Tibial nerve (tissue), 4 donors: ENCODE data around the gene KIT. TPM values are rescaled to one million over a fixed set of nuclear protein-coding genes. Genes with fewer than 3 reads are reported as not detected.

Source experiments
- DNase-seq, 2 donors: peaks; one replicate each; pipeline ENCODE4 v3.0.0-alpha.2; 2019; ENCODE audit warnings: low spot score in 2 of 2
- H3K27ac ChIP-seq, 4 donors: fragments of 200-600 bp; sonication (generic) in 3 of 4; one replicate each; pipeline ENCODE4 v1.5.1; 2017 to 2019; ENCODE audit warnings: mild to moderate bottlenecking in 1 of 4
- H3K27me3 ChIP-seq, 2 donors: fragments of 200-600 bp; sonication (generic) in 1 of 2; one replicate each; pipeline versions ENCODE4 v1.5.1 to v1.6.0; 2017 to 2019
- H3K36me3 ChIP-seq, 3 donors: fragments of 200-600 bp; sonication (generic); one replicate each; pipeline ENCODE4 v1.5.1; 2018 to 2019
- H3K4me1 ChIP-seq, 4 donors: fragments of 200-600 bp; sonication (generic) in 3 of 4; one replicate each; pipeline ENCODE4 v1.5.1; 2017 to 2019
- H3K4me3 ChIP-seq, 4 donors: fragments of 200-600 bp; sonication (generic) in 3 of 4; one replicate each; pipeline ENCODE4 v1.5.1; 2017 to 2019; ENCODE audit warnings: mild to moderate bottlenecking in 1 of 4, moderate library complexity in 1 of 4
- H3K9me3 ChIP-seq, 4 donors: fragments of 200-600 bp; sonication (generic) in 3 of 4; one replicate each; pipeline ENCODE4 v1.5.1; 2017 to 2019
- CTCF ChIP-seq, 5 experiments: fragments of 200-600 bp in 3 of 5; fragments of 450-650 bp in 2 of 5; sonication (generic) in 3 of 5; IDR thresholded peaks; one replicate each; pipeline ENCODE4 v1.5.1; 2016 to 2019; ENCODE audit warnings: antibody characterized with exemption in 5 of 5, mild to moderate bottlenecking in 3 of 5, moderate library complexity in 2 of 5
- EP300 ChIP-seq, 2 donors: sonication (generic); formaldehyde crosslinking; IDR thresholded peaks; one replicate each; pipeline ENCODE4 v1.6.1; 2017; ENCODE audit warnings: antibody characterized with exemption in 2 of 2, mild to moderate bottlenecking in 1 of 2
- POLR2A ChIP-seq, 2 donors: fragments of 450-650 bp; IDR thresholded peaks; one replicate each; pipeline ENCODE4 v1.6.1; 2017; ENCODE audit warnings: antibody characterized with exemption in 2 of 2, mild to moderate bottlenecking in 2 of 2, moderate library complexity in 2 of 2
- WGBS, 2 donors: methylation state at CpG; one replicate each; pipeline ENCODE4 v1.1.5; 2018; 5-methylcytosine and 5-hydroxymethylcytosine counted together
- total RNA-seq, 4 donors: library from RNA; depleted of rRNA; stranded (reverse); fragments of >200 nt; gene quantifications; one replicate each; pipeline ENCODE4 v1.1.0, GENCODE V29; 2016

The KIT gene
- total RNA-seq, 4 donors from 2014 or later = 1.5 to 18.6 (median 8.4) TPM

- no peak for DNase-seq
- Histone ChIP-seq H3K4me1 (no peaks in the 10 kb centered on the region), H3K27me3 (no peaks in the 10 kb centered on the region), H3K36me3 (no peaks in the 10 kb centered on the region), H3K4me3 (no peak overlapping the region), H3K27ac (no peak overlapping the region), H3K9me3 (no peaks in the 10 kb centered on the region)
- no peak for TF ChIP-seq EP300 (IDR thresholded peaks at IDR 0.05)
- no peak for TF ChIP-seq CTCF (IDR thresholded peaks at IDR 0.05)
- TF ChIP-seq POLR2A (IDR thresholded peaks at IDR 0.05) = no peak
- WGBS, 2 donors = 47 to 52% methylated on average over 6 of the region's 6 CpGs
Measured at GRCh38 chr4:54643958-54644751, 13.6 kb upstream of the KIT start.

GRCh38 chr4:54645830-54646229, 11.9 kb upstream of the KIT start:
- WGBS, 2 donors = 88 to 89% methylated on average over 1 of the region's 1 CpG
- no peak overlapping the region for H3K27ac ChIP-seq

GRCh38 chr4:54647070-54647469, 10.7 kb upstream of the KIT start:
- H3K27me3 ChIP-seq = no peaks in the 10 kb centered on the region
- TF ChIP-seq POLR2A (IDR thresholded peaks at IDR 0.05) (no peak), CTCF (IDR thresholded peaks at IDR 0.05) (no peak), EP300 (IDR thresholded peaks at IDR 0.05) (no peak)
- no peak for DNase-seq
- H3K9me3 ChIP-seq = no peaks in the 10 kb centered on the region
- H3K36me3 ChIP-seq = no peaks in the 10 kb centered on the region
- 82 to 87% methylated on average over 4 of the region's 4 CpGs for WGBS, 2 donors
- no peak overlapping the region for H3K4me3 ChIP-seq
- no peaks in the 10 kb centered on the region for H3K4me1 ChIP-seq
- no peak overlapping the region for H3K27ac ChIP-seq

More at GRCh38 chr4:54645830-54646229, 11.9 kb upstream of the KIT start:
- Histone ChIP-seq H3K9me3 (no peaks in the 10 kb centered on the region), H3K36me3 (no peaks in the 10 kb centered on the region), H3K27me3 (no peaks in the 10 kb centered on the region), H3K4me1 (no peaks in the 10 kb centered on the region), H3K4me3 (no peak overlapping the region)
- no peak for DNase-seq
- TF ChIP-seq POLR2A (IDR thresholded peaks at IDR 0.05) (no peak), CTCF (IDR thresholded peaks at IDR 0.05) (no peak), EP300 (IDR thresholded peaks at IDR 0.05) (no peak)

- TF ChIP-seq CTCF (IDR thresholded peaks at IDR 0.05) (no peak), EP300 (IDR thresholded peaks at IDR 0.05) (no peak), POLR2A (IDR thresholded peaks at IDR 0.05) (no peak)
- Histone ChIP-seq H3K27ac (no peak overlapping the region), H3K4me3 (no peak overlapping the region), H3K9me3 (no peaks in the 10 kb centered on the region), H3K4me1 (no peaks in the 10 kb centered on the region), H3K27me3 (no peaks in the 10 kb centered on the region), H3K36me3 (no peaks in the 10 kb centered on the region)
- DNase-seq = no peak
- WGBS, 2 donors = 95 to 100% methylated on average over 3 of the region's 3 CpGs
Measured at GRCh38 chr4:54651050-54651449, 6.7 kb upstream of the KIT start.

GRCh38 chr4:54654753-54655152, 3.0 kb upstream of the KIT start:
- Histone ChIP-seq H3K4me3 (no peak overlapping the region), H3K27me3 (peaks cover 0 to 26% of the 10 kb centered on the region in 2 donors), H3K36me3 (no peaks in the 10 kb centered on the region), H3K4me1 (peaks cover 0 to 30% (median 16%) of the 10 kb centered on the region in 4 donors), H3K27ac (no peak overlapping the region), H3K9me3 (no peaks in the 10 kb centered on the region)
- 76 to 77% methylated on average over 4 of the region's 4 CpGs for WGBS, 2 donors
- TF ChIP-seq EP300 (IDR thresholded peaks at IDR 0.05) (no peak), CTCF (IDR thresholded peaks at IDR 0.05) (no peak), POLR2A (IDR thresholded peaks at IDR 0.05) (no peak)
- DNase-seq = no peak
